Natural killer cell (primary cell): ENCODE results near the gene KIAA1328. TPM values are rescaled to one million over a fixed set of nuclear protein-coding genes. Genes with fewer than 3 reads are reported as not detected.

Experiments used
- ATAC-seq, 3 donors: fragments of 150-1000 bp in 2 of 3; fragments of 200-7000 bp in 1 of 3; cut with Tn5 transposase; 1 replicate in 1 of 3; 2 replicates in 2 of 3; pipeline ENCODE4 v1.10.0; 2021; ENCODE audit warnings: mild to moderate bottlenecking in 2 of 3, moderate library complexity in 2 of 3
- DNase-seq, 2 donors: peaks; one replicate each; pipeline versions ENCODE4 v3.0.0 to v3.0.0-alpha.2; 2013 to 2021; ENCODE audit warnings: mixed read lengths in 1 of 2
- H3K27ac ChIP-seq: one replicate; pipeline ENCODE4 v1.5.1; 2013; ENCODE audit warnings: mild to moderate bottlenecking, low read length
- H3K27me3 ChIP-seq: one replicate; pipeline ENCODE4 v1.6.1; 2013; ENCODE audit warnings: low read length; ENCODE audit not compliant: control insufficient read depth, insufficient read depth
- H3K36me3 ChIP-seq: one replicate; pipeline ENCODE4 v1.6.1; 2013; ENCODE audit warnings: low read length; ENCODE audit not compliant: control insufficient read depth, insufficient read depth
- H3K4me1 ChIP-seq: one replicate; pipeline ENCODE4 v1.6.1; 2013; ENCODE audit warnings: low read length; ENCODE audit not compliant: control insufficient read depth, insufficient read depth
- H3K4me3 ChIP-seq: one replicate; pipeline ENCODE4 v1.5.1; 2013; ENCODE audit warnings: low read length
- H3K9me3 ChIP-seq: one replicate; pipeline ENCODE4 v1.6.1; 2013; ENCODE audit warnings: low read length; ENCODE audit not compliant: control insufficient read depth, insufficient read depth
- H3K27ac Mint-ChIP-seq, 2 donors: one replicate each; pipeline ENCODE4 v1.8.0; 2022; ENCODE audit warnings: mild to moderate bottlenecking in 2 of 2, mixed read lengths in 2 of 2, moderate library complexity in 1 of 2
- H3K27me3 Mint-ChIP-seq, 2 donors: one replicate each; pipeline ENCODE4 v1.8.0; 2022; ENCODE audit warnings: low read depth in 2 of 2, mixed read lengths in 2 of 2
- H3K36me3 Mint-ChIP-seq: one replicate; pipeline ENCODE4 v1.8.0; 2022; ENCODE audit warnings: mixed read lengths
- H3K4me1 Mint-ChIP-seq, 2 donors: one replicate each; pipeline ENCODE4 v1.8.0; 2022; ENCODE audit warnings: mixed read lengths in 2 of 2
- H3K4me3 Mint-ChIP-seq: one replicate; pipeline ENCODE4 v1.8.0; 2022; ENCODE audit warnings: mild to moderate bottlenecking, moderate library complexity, mixed read lengths
- H3K9me3 Mint-ChIP-seq, 2 donors: one replicate each; pipeline ENCODE4 v1.8.0; 2022; ENCODE audit warnings: mixed read lengths in 2 of 2
- WGBS: methylation state at CpG from one replicate; pipeline ENCODE4 v1.1.7; 2013; ENCODE audit warnings: missing lambda C conversion rate; ENCODE audit not compliant: insufficient coverage; 5-methylcytosine and 5-hydroxymethylcytosine counted together
- intact Hi-C: fragments of 100-400 bp; cut with micrococcal nuclease; formaldehyde crosslinking; loops from one replicate; pipeline ENCODE4 v1.14.2; 2022
- total RNA-seq, 4 donors: library from RNA; stranded (reverse); fragments of 120-200 nt in 1 of 4; gene quantifications; one replicate each; pipeline versions ENCODE4 v1.2.3 to v1.2.4, GENCODE V29; 2013 to 2022
- TF ChIP-seq, protein P1 (sequence below): fragments of 200-600 bp; IDR thresholded peaks from one replicate; pipeline ENCODE4 v1.8.0; 2022; ENCODE audit warnings: antibody characterized with exemption

Gene KIAA1328
- total RNA-seq, 3 donors from 2014 or later (not counting 1 experiment from before 2014, with no cell fraction given), result 12.3 to 14.3 (median 13.2) TPM

DNA sequence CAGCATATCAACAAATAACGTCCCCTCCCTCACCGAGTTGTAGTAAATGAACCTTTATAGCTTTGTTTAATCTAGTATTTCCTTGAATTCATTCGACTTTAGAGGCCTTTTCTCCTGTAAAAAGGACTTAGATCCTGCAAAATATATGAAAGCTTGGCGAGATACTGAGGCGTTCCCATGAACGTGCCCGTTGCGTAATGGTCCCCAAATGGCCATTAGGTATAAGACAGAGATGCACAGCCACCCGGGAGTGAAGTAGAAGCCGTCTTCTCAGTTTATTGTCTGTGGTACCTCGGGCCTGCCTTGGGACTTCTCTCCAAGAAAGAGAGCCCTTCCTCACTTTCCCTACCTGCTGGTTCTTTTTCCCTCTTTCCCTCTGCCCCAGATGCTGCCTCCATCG is 426.0 kb downstream of the KIAA1328 start:
- Mint-ChIP-seq H3K4me3 (peak overlapping the region; percentile 66), H3K36me3 (no peaks in the 10 kb centered on the region), H3K27me3 (peaks cover 35 to 41% of the 10 kb centered on the region in 2 donors), H3K4me1 (peaks cover 0 to 4% of the 10 kb centered on the region in 2 donors), H3K9me3 (no peaks in the 10 kb centered on the region), H3K27ac (no peak overlapping the region)
- Histone ChIP-seq H3K9me3 (no peaks in the 10 kb centered on the region), H3K36me3 (no peaks in the 10 kb centered on the region), H3K27me3 (peaks cover 7% of the 10 kb centered on the region), H3K4me3 (no peak overlapping the region), H3K27ac (no peak overlapping the region), H3K4me1 (no peaks in the 10 kb centered on the region)
- intact Hi-C loops, result no loop called here
- TF ChIP-seq, protein P1, sequence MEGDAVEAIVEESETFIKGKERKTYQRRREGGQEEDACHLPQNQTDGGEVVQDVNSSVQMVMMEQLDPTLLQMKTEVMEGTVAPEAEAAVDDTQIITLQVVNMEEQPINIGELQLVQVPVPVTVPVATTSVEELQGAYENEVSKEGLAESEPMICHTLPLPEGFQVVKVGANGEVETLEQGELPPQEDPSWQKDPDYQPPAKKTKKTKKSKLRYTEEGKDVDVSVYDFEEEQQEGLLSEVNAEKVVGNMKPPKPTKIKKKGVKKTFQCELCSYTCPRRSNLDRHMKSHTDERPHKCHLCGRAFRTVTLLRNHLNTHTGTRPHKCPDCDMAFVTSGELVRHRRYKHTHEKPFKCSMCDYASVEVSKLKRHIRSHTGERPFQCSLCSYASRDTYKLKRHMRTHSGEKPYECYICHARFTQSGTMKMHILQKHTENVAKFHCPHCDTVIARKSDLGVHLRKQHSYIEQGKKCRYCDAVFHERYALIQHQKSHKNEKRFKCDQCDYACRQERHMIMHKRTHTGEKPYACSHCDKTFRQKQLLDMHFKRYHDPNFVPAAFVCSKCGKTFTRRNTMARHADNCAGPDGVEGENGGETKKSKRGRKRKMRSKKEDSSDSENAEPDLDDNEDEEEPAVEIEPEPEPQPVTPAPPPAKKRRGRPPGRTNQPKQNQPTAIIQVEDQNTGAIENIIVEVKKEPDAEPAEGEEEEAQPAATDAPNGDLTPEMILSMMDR, result no peak
- DNase-seq (no peak), ATAC-seq (no peak)
- 83% methylated on average over 12 of the region's 12 CpGs for WGBS

DNA sequence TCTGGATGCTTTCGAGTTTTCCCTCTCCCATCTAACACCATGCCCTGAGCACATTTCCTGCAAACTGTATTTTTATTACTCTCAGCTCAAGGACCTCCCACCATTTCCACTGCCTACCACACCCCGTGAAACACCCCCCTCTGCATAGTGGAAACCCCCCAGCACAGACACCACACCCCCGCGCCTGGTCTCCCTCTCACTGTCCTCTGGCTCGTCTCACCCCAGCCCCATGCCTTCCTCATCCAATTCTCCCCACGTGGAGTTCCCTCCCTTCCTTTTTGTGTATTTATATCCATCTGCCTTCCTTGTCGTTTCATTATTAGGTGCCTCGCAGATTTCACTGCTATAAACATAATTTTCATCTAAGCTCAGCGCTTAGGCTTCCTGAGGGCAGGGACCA is 429.2 kb downstream of the KIAA1328 start:
- DNase-seq (no peak), ATAC-seq (no peak)
- Histone ChIP-seq H3K4me1 (no peaks in the 10 kb centered on the region), H3K9me3 (no peaks in the 10 kb centered on the region), H3K36me3 (no peaks in the 10 kb centered on the region), H3K27me3 (peaks cover 2% of the 10 kb centered on the region), H3K27ac (no peak overlapping the region), H3K4me3 (no peak overlapping the region)
- no peak overlapping the region for H3K4me3 Mint-ChIP-seq
- no peaks in the 10 kb centered on the region for H3K9me3 Mint-ChIP-seq
- TF ChIP-seq, protein P1, result no peak
- H3K27ac Mint-ChIP-seq, result no peak overlapping the region
- H3K4me1 Mint-ChIP-seq, result peaks cover 0 to 4% of the 10 kb centered on the region in 2 donors
- no peaks in the 10 kb centered on the region for H3K36me3 Mint-ChIP-seq
- H3K27me3 Mint-ChIP-seq, result peaks cover 22 to 24% of the 10 kb centered on the region in 2 donors
- WGBS, result 38% methylated on average over 9 of the region's 9 CpGs
- intact Hi-C loops, result no loop called here

DNA sequence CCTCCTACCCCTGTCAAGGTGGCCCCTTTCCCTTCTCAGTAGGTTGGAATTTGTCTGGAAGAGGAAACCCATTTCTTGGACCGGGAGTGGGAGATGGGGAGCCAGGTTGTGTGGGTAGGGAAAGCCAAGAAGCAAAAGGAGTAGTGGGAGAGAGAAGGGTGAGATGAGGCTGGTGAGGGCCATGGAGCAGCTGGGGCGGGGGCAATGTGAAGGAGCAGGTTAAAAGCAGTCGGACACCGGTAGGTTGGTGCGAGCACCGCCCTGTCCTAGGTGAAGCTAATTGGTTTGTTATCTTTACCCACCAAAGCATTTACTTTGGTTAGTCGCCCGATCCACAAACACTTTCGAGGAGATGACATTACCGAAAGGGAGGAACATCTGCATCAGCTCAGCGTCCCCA is 429.9 kb downstream of the KIAA1328 start:
- H3K36me3 Mint-ChIP-seq, result no peaks in the 10 kb centered on the region
- peaks cover 2% of the 10 kb centered on the region for H3K27me3 ChIP-seq
- no peaks in the 10 kb centered on the region for H3K9me3 Mint-ChIP-seq
- peaks cover 0 to 4% of the 10 kb centered on the region in 2 donors for H3K4me1 Mint-ChIP-seq
- no peaks in the 10 kb centered on the region for H3K4me1 ChIP-seq
- TF ChIP-seq, protein P1, result no peak
- ATAC-seq, result no peak
- no peak overlapping the region for H3K4me3 Mint-ChIP-seq
- H3K27me3 Mint-ChIP-seq, result peaks cover 22 to 24% of the 10 kb centered on the region in 2 donors
- no peaks in the 10 kb centered on the region for H3K36me3 ChIP-seq
- no peak overlapping the region for H3K27ac Mint-ChIP-seq
- no peaks in the 10 kb centered on the region for H3K9me3 ChIP-seq
- WGBS, result 59% methylated on average over 11 of the region's 11 CpGs
- intact Hi-C loops, result no loop called here
- no peak overlapping the region for H3K4me3 ChIP-seq
- no peak for DNase-seq
- H3K27ac ChIP-seq, result no peak overlapping the region

DNA sequence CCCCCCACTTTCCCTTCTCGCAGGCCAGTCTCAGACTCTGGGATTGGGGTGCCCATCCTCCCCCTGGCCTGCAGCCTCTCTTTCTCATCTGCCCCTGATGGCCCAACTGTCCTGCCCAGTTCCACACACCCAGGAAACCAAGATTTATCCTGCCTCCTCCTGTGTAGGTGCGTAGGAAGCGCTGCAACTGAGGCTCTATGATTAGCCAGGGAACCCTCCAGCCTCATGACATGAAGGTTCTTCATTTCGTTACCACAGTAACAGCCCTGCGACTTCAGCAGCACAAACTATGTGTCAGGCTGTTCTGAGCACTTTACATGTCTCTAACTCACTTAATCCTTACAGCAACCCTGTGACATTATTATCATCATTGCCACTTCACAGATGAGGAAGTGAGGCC is 430.8 kb downstream of the KIAA1328 start:
- ATAC-seq, result no peak
- Histone ChIP-seq H3K36me3 (no peaks in the 10 kb centered on the region), H3K4me1 (no peaks in the 10 kb centered on the region), H3K9me3 (no peaks in the 10 kb centered on the region), H3K27me3 (peaks cover 2% of the 10 kb centered on the region), H3K27ac (no peak overlapping the region), H3K4me3 (no peak overlapping the region)
- Mint-ChIP-seq H3K4me1 (peaks cover 0 to 1% of the 10 kb centered on the region in 2 donors), H3K27me3 (peaks cover 19 to 21% of the 10 kb centered on the region in 2 donors), H3K9me3 (no peaks in the 10 kb centered on the region), H3K36me3 (no peaks in the 10 kb centered on the region), H3K27ac (no peak overlapping the region), H3K4me3 (no peak overlapping the region)
- WGBS, result 75% methylated on average over 5 of the region's 5 CpGs
- intact Hi-C loops, result no loop called here
- no peak for DNase-seq
- TF ChIP-seq, protein P1, result no peak
